ENCODE results near the gene ITPRID1.

Gene ITPRID1

DNA sequence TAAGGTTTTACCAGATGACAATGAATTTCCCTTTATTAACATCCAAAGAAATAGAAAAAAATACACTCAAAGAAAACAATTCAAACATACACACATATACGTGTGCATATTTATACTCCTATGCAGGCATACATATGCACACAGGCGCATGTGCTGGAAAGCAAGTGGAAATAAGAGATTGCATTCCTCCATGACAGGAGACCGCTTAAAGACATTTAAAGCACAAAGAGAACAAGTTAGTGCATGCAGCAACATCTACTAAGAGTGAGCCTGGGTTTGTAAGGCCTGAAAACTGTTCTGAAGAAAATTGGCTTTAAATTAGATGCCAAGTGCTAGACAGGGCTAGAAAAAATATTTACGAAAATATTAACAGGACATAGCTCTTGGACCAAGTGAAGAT is 133.1 kb downstream of the ITPRID1 start:
- DNase-seq = no peak

- DNase-seq = no peak
Observed at GRCh38 chr7:31647511-31647910, 133.6 kb downstream of the ITPRID1 start.

DNA sequence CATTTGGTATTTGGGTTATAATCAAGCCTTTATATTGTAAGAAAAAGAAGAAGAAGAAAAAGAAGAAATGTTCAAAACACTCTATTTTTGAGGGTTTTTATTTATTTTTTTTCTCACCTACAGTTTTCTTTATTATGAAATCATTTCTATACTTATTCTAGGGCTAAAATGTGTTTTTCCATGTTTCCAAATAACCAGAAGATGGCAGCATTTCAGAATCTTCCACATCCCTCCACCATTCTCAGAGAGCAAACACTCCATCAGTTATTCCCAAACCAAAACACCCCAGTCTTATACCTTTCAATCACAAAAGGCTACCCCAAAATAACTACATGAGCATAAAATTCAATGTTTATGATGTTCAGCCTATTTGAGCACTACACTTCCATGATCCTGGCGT is 134.4 kb downstream of the ITPRID1 start:
- DNase-seq = no peak

DNA sequence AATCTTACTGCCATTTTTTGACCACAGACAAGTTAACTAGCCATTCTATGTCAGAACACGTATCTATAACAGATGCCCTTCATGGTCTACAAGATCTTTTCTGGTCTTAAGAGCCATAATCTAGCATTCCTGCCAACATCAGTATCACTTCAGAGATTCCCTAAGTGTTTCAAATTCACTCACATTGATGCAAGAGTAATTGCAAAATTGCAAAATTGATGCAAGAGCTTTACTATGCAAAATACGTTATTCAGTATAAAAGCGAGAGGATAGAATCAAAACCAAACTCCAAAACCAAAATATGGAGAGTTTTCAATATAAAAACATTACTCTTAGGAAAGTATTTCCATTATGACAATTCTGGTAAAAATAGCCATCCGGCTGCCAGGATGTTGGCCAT is 135.0 kb downstream of the ITPRID1 start:
- DNase-seq = no peak

DNA sequence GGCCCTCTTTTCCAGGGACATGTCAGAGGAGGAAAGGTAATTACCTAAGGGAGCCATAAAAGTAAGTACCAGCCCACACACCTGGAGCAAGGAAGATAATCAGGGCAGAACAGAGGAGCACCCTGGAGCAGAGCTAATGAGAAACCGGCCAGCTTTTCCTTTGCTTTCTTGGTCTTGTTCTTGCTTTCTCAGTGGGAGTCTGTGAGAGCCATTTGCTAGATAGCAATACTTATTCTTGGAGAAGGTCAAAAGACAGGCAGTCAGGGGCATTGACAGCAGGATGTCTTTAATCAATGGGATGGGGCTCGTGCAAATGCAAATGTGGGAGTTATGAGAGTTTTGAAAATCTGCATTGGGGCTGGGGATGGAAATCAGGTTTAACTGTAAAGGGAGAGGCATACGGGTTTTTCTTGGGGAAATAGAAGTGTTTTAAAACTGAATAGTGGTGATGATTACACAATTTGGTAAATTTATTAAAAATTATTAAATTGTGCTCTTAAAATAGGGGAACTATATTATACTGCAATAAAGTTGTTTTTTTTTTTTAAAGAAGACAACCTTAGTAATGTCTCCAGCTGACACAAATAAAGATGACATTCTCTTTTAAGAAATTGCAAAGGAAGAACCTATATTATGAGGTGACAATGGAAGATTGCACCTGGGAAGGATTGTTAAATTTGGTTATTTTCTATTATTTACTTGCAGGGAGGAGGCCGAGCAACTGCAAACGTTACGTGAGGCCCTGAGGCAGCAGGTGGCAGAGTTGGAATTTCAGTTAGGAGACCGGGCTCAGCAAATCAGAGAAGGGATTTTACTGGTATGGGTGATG is 137.6 kb downstream of the ITPRID1 start:
- DNase-seq = no peak

- no peak for DNase-seq
Observed at GRCh38 chr7:31652063-31652326, 138.1 kb downstream of the ITPRID1 start.

GRCh38 chr7:31663072-31663471 is 149.2 kb downstream of the ITPRID1 start:
- no peak for DNase-seq

DNA sequence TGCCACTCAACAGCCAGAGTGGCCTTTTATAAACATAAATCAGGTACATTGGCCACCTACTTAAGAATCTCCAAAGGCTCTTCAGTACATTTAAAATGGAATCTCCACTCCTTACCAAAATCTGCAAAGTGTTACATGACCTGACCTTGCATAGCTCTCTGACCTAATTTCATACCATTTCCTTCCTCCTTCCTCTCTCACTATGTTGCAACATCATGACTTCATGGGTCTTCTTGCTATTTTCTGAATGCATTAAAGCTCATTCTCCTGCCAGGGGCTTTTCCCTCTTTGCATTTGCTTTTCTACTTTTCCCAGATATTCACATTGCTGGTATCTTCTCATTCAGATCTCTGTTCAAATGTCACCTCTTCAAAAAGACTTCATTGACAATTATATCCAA is 151.0 kb downstream of the ITPRID1 start:
- DNase-seq = no peak

DNA sequence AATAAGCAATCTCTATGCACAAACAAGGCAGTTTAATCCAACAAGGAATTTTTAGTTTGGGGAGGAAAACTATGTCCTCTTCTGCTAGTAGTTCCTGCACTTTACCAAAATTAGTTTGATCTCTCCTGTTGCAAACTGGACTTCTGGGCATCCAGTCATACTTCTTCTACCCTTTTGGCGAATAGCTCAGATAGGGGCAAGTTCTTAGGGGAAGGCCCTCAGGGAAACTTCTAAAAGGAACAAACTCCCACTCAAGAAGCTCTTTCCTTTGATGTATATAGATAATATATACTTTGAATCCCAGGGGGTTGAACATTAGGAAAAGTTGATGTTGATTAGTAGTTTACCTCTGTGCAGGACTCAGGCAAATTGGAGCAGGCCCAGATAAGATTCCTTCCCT is 151.7 kb downstream of the ITPRID1 start:
- no peak for DNase-seq

DNA sequence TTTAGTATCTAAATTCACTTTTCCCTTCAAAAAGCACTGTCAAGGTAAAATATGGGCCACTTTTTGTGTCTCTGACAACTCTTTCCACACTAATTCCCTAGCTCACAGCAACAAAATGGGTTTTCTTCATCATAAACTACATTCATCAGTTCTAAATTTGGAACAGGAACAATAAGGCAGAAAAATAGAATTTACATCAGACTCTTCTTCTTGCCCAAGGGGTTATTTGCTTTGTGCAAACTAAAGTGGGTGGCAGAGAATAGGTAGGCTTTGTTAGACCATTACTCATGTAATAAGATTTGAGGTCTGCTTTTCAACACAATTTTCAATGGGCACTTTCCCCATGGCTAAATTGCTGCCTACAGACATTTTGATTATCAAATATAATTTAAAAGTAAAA is 155.6 kb downstream of the ITPRID1 start:
- DNase-seq = no peak

DNA sequence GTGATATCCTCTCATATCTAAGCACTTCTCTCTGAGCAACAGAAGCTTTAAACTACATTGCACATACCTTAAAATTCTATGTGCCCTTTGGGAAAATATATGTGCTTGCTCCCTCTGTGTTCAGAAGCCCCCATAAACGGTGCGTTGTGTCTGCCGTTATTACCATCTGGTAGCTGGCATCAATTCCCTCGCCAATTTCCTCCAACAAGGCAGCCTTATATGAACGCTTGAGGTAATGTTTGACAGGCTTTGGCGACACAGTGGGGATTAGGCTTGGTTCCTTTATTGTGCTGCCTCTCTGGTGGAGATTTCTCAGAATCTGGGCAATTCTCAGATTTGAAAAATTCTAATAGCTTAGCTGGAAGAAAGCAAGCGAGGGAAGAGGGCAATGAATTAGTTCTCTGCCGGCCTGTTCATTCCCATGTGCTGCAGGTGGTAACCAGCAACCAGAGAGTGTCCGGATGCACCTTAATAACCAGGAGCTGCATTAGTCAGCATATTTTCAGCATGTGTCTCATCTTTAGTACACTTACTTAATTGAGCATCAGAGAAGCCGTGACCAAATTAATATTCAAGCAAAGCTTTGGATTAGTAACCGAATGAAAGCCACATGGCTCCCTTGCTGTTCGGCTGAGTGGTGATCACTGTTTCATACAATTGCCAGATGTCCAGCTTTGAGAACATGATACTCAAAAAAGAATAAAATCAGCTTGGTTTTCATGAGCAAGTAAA is 165.8 kb downstream of the ITPRID1 start:
- no peak for DNase-seq

DNA sequence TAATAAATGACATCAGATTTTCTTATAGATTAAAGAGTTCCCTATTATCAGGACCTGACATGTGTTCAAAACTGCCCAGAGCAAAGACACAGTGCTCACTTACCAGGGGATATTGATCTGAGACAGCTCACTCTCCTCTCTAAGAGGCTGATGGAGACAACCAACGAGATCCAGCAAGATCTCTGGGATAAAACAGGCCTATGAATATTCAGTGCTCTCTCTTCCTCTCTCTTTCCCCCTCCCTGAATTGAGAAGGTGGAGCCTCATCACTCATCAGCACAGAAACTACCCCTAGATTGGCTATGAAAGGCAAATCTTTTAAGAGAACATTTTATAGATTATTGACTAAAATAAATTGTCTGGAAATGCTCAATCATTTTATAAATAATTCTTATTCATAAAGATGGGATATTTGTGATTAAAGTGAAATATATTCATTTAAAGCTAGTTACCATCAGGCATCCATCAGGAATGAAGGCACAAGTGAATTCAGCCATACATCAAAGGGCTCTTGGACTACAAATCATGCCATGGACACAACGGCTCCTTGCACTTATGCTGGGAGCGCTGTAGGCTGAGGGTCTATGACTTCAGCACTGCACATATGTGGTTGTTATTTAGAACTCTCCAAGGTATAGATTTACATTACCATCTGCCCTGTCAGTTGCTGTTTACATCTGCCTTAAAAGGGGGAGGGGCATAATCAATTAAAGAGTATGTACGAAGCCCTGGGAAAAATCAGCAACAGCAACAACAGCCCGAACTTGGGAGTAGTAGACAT is 169.7 kb downstream of the ITPRID1 start:
- no peak for DNase-seq

DNA sequence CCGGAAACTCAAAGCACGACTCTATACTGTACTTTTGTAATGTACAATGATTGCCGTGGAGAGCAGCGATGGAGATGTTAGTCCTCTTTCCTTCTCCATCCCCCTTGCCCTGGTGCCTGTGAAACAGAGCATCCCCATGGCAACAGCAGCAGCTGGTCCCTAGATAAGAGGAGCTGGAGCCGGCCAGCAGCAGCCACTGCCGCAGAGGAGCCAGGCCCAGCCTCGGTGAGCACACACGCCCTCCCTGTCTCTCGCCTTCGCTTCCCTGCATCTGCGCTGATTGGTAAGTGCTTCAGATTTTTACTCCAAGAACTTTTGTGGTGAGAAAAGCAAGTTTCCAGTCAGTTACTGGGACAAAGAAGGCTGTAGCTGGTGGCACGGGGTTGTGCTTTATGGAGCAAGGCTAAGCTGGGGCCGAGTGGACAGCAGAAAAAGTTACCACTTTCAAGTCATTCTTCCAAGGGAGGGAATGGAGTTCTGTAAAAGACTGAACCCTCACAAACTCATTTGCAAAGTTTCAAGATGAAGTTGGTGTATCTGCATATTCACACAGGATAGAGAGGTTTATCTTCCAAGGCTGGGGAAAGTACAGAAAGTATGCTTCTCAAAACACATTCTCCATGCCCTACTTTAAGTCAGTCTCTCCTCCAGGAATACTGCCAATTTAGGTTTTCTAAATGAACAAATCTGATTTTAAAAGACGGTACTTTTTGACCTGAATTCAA is 173.3 kb downstream of the ITPRID1 start, which contains the start of gene PPP1R17:
Gene PPP1R17, plus strand, starts transcription at position 192 of the 725 bp plus-strand sequence. CDS start 5,227 bp downstream, outside the sequence.
- DNase-seq = no peak

GRCh38 chr7:31688372-31688771 is 174.5 kb downstream of the ITPRID1 start:
- DNase-seq = no peak

DNA sequence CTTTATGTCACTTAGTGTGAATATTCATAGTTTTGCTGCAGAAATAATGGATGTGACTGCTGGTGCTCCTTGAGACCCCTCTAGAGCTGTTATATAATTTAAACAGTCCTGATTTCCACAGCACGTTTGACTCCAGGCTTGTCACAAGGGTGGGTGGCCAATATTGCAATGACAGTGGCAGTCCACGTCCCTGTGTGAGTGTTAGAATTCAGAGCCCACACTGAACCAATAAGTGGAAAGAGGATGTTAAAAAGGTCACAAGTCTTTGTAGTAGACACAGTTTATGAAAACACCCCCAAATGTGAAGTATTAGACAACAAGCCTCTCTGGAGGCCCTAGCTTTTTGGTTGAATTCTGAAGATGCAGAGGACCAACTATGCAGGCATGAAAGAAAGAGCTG is 175.1 kb downstream of the ITPRID1 start:
- no peak for DNase-seq

GRCh38 chr7:31690935-31691334 is 177.0 kb downstream of the ITPRID1 start:
- no peak for DNase-seq

GRCh38 chr7:31692451-31692850 is 178.6 kb downstream of the ITPRID1 start:
- DNase-seq = no peak

GRCh38 chr7:31692871-31693270 is 179.0 kb downstream of the ITPRID1 start:
- no peak for DNase-seq

- no peak for DNase-seq
Observed at GRCh38 chr7:31695859-31696614, 182.1 kb downstream of the ITPRID1 start.

DNA sequence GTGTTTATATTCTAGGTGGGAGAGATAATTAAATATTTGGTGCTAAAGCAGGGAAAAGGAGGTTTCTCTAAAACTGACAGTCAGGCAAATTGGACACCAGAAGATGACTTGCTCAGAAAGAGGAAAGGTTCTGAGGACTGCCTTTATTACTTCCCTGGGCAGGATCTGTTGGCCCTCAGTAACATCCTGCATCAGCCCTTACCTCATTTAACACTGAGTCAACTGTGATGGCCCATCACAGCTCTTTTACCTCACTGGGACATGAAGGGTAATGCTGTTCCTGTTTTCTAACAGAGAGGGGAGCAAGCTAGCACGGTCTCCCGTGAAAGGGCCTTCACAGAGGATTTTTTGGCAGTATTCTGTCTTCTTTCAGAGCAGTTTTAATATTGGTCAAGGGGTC is 185.2 kb downstream of the ITPRID1 start:
- no peak for DNase-seq

- DNase-seq = no peak
Observed at GRCh38 chr7:31702354-31702753, 188.5 kb downstream of the ITPRID1 start.

DNA sequence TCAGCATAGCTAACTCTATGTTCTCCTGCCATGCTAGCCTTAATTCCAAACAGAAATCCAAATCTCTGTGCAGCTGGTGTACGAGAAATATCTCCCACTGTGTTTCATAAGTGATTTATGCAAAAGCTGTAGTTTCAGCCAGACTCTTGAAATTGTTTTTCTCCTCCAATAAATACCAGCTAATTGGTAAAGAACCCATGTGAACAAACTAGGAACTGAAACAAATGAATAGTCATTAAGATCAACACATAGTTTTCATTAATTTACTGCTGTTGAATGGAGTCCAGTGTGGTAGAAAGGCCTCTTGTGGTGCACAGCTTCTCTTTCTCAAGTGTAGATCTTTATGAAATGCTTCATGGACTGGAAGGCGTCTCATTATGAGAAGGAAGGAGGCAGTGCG is 191.5 kb downstream of the ITPRID1 start:
- DNase-seq = no peak
